ENCODE results near the gene CDH12.

DNA sequence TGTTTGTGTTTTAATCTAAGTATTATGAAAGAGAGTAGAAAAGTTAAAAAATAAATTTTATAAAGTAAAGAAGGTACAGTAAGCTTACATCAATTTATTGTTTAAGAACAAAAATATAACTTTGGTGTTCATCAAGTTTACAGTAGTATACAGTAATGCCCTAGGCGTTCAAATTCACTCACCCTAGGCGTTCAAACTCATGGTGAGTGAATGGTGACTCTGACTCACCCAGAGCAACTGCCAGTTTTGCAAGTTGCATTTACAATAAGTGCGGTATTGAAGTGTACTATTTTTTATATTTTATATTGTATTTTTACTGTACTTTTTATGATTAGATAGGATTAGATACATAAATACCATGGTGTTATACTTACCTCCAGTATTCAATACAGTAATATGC, 421.3 kb downstream of the CDH12 start:
- no peak for TF ChIP-seq POLR2A (IDR thresholded peaks at IDR 0.05; ENCODE audit: borderline replicate concordance, extremely low read depth, insufficient read depth, insufficient read length)
- no peak for TF ChIP-seq POLR2AphosphoS5 (IDR thresholded peaks at IDR 0.05; ENCODE audit: low read depth, low read length)
- TF ChIP-seq EZH2 (IDR thresholded peaks at IDR 0.05): no peak
